Measurements from ENCODE around the gene FAM241B. TPM values are rescaled to one million over a fixed set of nuclear protein-coding genes. Genes with fewer than 3 reads are reported as not detected.

The FAM241B gene
- total and polyA plus RNA-seq, 2 of the 4 experiments (the other 2 are of a cell fraction), result 0.18 to 1.4 TPM

Other genes with a start within 250 kb of the FAM241B start
- gene TACR2, start 213.3 kb upstream of the FAM241B start, total RNA-seq (2012; rRNA removed), result not detected in 2 replicates
- not detected in 2 replicates for gene TACR2, start 213.3 kb upstream of the FAM241B start, polyA plus RNA-seq (2012; rRNA removed)
- gene TSPAN15, start 178.8 kb upstream of the FAM241B start, total RNA-seq (2012; rRNA removed), result not detected in 2 replicates
- 0.07 and 0.48 TPM in 2 replicates for gene TSPAN15, start 178.8 kb upstream of the FAM241B start, polyA plus RNA-seq (2012; rRNA removed)
- gene NEUROG3, start 56.8 kb upstream of the FAM241B start, total RNA-seq (2012; rRNA removed), result not detected in 2 replicates
- not detected in 2 replicates for gene NEUROG3, start 56.8 kb upstream of the FAM241B start, polyA plus RNA-seq (2012; rRNA removed)
- 10.8 and 12.2 TPM in 2 replicates for gene COL13A1, start 171.7 kb downstream of the FAM241B start, total RNA-seq (2012; rRNA removed)
- 31.3 and 32.0 TPM in 2 replicates for gene COL13A1, start 171.7 kb downstream of the FAM241B start, polyA plus RNA-seq (2012; rRNA removed)

Measured in IMR-90 (cell line).